ENCODE results near the gene NBL1.

Gene NBL1

DNA sequence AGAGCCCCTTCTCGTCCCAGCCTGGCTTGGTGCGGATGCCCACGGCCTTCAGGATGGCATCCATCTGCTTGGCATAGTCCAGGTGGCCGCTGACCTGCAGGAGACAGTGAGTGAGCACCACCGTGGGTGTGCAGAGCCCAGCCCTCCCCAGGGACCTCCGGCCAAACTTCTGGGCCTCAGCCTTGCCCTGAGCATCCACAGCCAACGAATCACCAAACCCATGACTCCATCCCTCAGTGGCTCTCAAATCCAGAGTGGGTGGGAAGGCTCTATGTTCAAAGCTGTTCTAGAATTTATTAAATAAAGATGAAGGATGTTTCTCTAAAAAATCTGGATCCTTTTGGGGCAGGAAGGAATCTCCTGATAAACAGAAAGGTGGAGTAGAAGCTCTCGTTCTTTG is 39.2 kb downstream of the NBL1 start:
- Histone ChIP-seq H3K9me3 (ENCODE audit: control insufficient read depth, insufficient read depth, low read length) (no peaks in the 10 kb centered on the region), H4K20me1 (ENCODE audit: control insufficient read depth, insufficient read depth, low read depth, low read length) (no peaks in the 10 kb centered on the region), H3K4me1 (ENCODE audit: control insufficient read depth, low read length) (no peaks in the 10 kb centered on the region), H3K79me2 (ENCODE audit: control insufficient read depth, low read length) (no peaks in the 10 kb centered on the region), H3K36me3 (ENCODE audit: control insufficient read depth, low read length) (no peaks in the 10 kb centered on the region), H3K4me3 (ENCODE audit: low read length) (no peak overlapping the region), H3K27me3 (ENCODE audit: control insufficient read depth, low read length) (no peaks in the 10 kb centered on the region), H3K4me2 (ENCODE audit: low read length) (no peak overlapping the region), H3K27ac (ENCODE audit: low read depth, low read length) (no peak overlapping the region), H3K9me2 (replicated peaks; ENCODE audit: control insufficient read depth, low read length) (no peaks in the 10 kb centered on the region), H3F3A (ENCODE audit: control insufficient read depth, insufficient read depth) (no peaks in the 10 kb centered on the region)
- TF ChIP-seq CTCF (IDR thresholded peaks at IDR 0.05; ENCODE audit: low read depth, low read length, poor library complexity, severe bottlenecking) = no peak
- TF ChIP-seq EZH2phosphoT487 (IDR thresholded peaks at IDR 0.05; ENCODE audit: borderline replicate concordance, low read length) = no peak

DNA sequence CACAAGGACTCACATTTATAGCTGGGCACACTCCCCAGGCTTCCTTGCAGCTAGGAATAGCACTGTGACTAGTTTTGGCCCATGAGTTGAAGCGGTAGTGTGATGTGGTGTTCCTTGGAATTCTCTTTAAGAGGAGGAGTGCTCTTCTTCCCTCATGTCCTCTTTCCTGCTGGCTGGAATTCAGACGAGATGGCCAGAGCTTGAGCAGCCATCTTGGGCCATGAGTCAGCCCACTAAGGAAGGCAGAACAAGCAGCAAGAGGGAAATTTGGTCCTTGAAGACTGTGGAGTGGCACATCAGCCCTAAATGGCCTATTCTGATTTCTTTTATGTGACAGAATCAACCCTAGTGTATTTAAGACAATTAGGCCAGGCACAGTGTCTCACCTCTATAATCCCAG is 40.6 kb downstream of the NBL1 start:
- H3K9me2 ChIP-seq (replicated peaks; ENCODE audit: control insufficient read depth, low read length) = no peaks in the 10 kb centered on the region
- no peaks in the 10 kb centered on the region for H3K27me3 ChIP-seq (ENCODE audit: control insufficient read depth, low read length)
- no peaks in the 10 kb centered on the region for H4K20me1 ChIP-seq (ENCODE audit: control insufficient read depth, insufficient read depth, low read depth, low read length)
- H3K79me2 ChIP-seq (ENCODE audit: control insufficient read depth, low read length) = no peaks in the 10 kb centered on the region
- no peaks in the 10 kb centered on the region for H3K36me3 ChIP-seq (ENCODE audit: control insufficient read depth, low read length)
- peaks cover 12% of the 10 kb centered on the region; the same call in 1 of the 2 replicates for H3K9me3 ChIP-seq (ENCODE audit: control insufficient read depth, insufficient read depth, low read length)
- no peaks in the 10 kb centered on the region for H3K4me1 ChIP-seq (ENCODE audit: control insufficient read depth, low read length)
- TF ChIP-seq CTCF (IDR thresholded peaks at IDR 0.05; ENCODE audit: low read depth, low read length, poor library complexity, severe bottlenecking) (no peak), EZH2phosphoT487 (IDR thresholded peaks at IDR 0.05; ENCODE audit: borderline replicate concordance, low read length) (no peak)
- no peak overlapping the region for H3K4me3 ChIP-seq (ENCODE audit: low read length)
- no peak overlapping the region for H3K27ac ChIP-seq (ENCODE audit: low read depth, low read length)
- H3K4me2 ChIP-seq (ENCODE audit: low read length) = no peak overlapping the region
- no peaks in the 10 kb centered on the region for H3F3A ChIP-seq (ENCODE audit: control insufficient read depth, insufficient read depth)

DNA sequence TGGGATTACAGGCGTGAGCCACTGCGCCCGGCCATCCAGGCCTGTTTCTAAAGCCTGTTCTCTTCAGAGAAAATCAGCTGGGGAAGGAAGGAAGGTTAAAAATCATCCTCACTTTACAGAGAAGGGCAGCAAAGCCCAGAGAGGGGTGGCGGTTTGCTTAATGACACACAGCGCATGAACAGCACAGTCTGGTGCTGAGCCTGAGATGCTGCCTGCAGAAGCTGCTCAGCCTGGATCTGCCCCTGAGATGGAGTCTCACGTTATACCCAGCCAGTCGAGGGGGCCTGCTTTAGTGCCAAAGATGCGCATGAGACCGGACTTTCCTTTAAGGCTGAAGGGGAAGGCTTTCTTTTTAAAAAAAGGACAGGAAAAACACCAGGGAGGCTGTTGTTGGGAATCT is 41.9 kb downstream of the NBL1 start:
- no peaks in the 10 kb centered on the region for H3K9me2 ChIP-seq (replicated peaks; ENCODE audit: control insufficient read depth, low read length)
- H3K27me3 ChIP-seq (ENCODE audit: control insufficient read depth, low read length) = no peaks in the 10 kb centered on the region
- H4K20me1 ChIP-seq (ENCODE audit: control insufficient read depth, insufficient read depth, low read depth, low read length) = no peaks in the 10 kb centered on the region
- H3K4me3 ChIP-seq (ENCODE audit: low read length) = no peak overlapping the region
- H3K4me2 ChIP-seq (ENCODE audit: low read length) = no peak overlapping the region
- H3K9me3 ChIP-seq (ENCODE audit: control insufficient read depth, insufficient read depth, low read length) = peaks cover 21% of the 10 kb centered on the region; the same call in 1 of the 2 replicates
- no peaks in the 10 kb centered on the region for H3K4me1 ChIP-seq (ENCODE audit: control insufficient read depth, low read length)
- TF ChIP-seq CTCF (IDR thresholded peaks at IDR 0.05; ENCODE audit: low read depth, low read length, poor library complexity, severe bottlenecking) = no peak
- TF ChIP-seq EZH2phosphoT487 (IDR thresholded peaks at IDR 0.05; ENCODE audit: borderline replicate concordance, low read length) = no peak
- no peaks in the 10 kb centered on the region for H3K36me3 ChIP-seq (ENCODE audit: control insufficient read depth, low read length)
- H3K27ac ChIP-seq (ENCODE audit: low read depth, low read length) = no peak overlapping the region
- H3F3A ChIP-seq (ENCODE audit: control insufficient read depth, insufficient read depth) = no peaks in the 10 kb centered on the region
- H3K79me2 ChIP-seq (ENCODE audit: control insufficient read depth, low read length) = no peaks in the 10 kb centered on the region

GRCh38 chr1:19687414-19687813 is 43.3 kb downstream of the NBL1 start:
- Histone ChIP-seq H3K27me3 (ENCODE audit: control insufficient read depth, low read length) (no peaks in the 10 kb centered on the region), H3K4me1 (ENCODE audit: control insufficient read depth, low read length) (no peaks in the 10 kb centered on the region), H3K9me3 (ENCODE audit: control insufficient read depth, insufficient read depth, low read length) (peaks cover 21% of the 10 kb centered on the region; the same call in 1 of the 2 replicates), H4K20me1 (ENCODE audit: control insufficient read depth, insufficient read depth, low read depth, low read length) (no peaks in the 10 kb centered on the region), H3K4me3 (ENCODE audit: low read length) (no peak overlapping the region), H3K36me3 (ENCODE audit: control insufficient read depth, low read length) (no peaks in the 10 kb centered on the region), H3K79me2 (ENCODE audit: control insufficient read depth, low read length) (no peaks in the 10 kb centered on the region), H3F3A (ENCODE audit: control insufficient read depth, insufficient read depth) (no peaks in the 10 kb centered on the region), H3K9me2 (replicated peaks; ENCODE audit: control insufficient read depth, low read length) (no peaks in the 10 kb centered on the region), H3K27ac (ENCODE audit: low read depth, low read length) (no peak overlapping the region), H3K4me2 (ENCODE audit: low read length) (no peak overlapping the region)
- TF ChIP-seq CTCF (IDR thresholded peaks at IDR 0.05; ENCODE audit: low read depth, low read length, poor library complexity, severe bottlenecking) (no peak), EZH2phosphoT487 (IDR thresholded peaks at IDR 0.05; ENCODE audit: borderline replicate concordance, low read length) (no peak)

All from DOHH2 (cell line).